ENCODE measurements around the gene TRPT1. TPM values are rescaled to one million over a fixed set of nuclear protein-coding genes. Genes with fewer than 3 reads are reported as not detected.

TRPT1 gene
- total and polyA plus RNA-seq, 9 of the 15 experiments (the other 6 are each of a cell fraction or from before 2014, with no cell fraction given): 4.6 to 41.7 (median 23.1) TPM

DNA sequence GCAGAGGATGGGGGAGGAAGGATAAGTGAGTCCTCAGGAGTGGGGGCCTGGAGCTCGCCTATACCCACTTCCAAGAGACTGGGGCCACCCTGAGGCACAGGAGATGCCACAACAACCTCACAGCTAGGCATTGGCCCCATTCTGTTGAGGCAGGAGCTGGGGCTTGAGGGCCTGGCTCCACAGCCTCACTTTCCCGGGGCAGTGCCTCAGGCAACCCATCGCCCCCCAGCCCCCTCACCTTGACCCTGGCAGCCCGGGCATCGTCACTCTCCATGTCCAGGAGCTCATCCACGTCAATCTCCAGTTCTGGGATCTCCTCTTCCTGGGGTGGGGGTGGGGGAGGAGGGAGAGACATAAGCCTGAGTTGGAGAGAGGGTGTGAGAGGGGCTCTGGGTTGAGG, 19.0 kb upstream of the TRPT1 start:
- WGBS (ENCODE audit: insufficient coverage, low coverage, missing lambda C conversion rate): 25% methylated on average over 5 of the region's 6 CpGs
- intact Hi-C loops (cut with micrococcal nuclease) (loop anchor here (10.0 kb wide), 1 partner anchor 60 kb away; the partner anchor contains the start of genes CATSPERZ and ESRRA), in situ Hi-C loops (cut with MboI) (no loop called here)
- H3K9me1 ChIP-seq (ENCODE audit: control insufficient read depth, insufficient read depth, low read length): no peaks in the 10 kb centered on the region
- POLR2A ChIA-PET: interaction anchor here (0.6 to 7.8 kb wide), 9 partner anchors 8 to 141 kb away, joined by 3 to 58 read pairs (median 5); partner anchors contain the start of genes FERMT3, STIP1 and VEGFB
- peak overlapping the region; percentile 99 for H3K4me2 ChIP-seq (ENCODE audit: insufficient read depth, low read length)
- no peak overlapping the region for H2AFZ ChIP-seq (ENCODE audit: low read depth, low read length)
- TF ChIP-seq, protein P1, sequence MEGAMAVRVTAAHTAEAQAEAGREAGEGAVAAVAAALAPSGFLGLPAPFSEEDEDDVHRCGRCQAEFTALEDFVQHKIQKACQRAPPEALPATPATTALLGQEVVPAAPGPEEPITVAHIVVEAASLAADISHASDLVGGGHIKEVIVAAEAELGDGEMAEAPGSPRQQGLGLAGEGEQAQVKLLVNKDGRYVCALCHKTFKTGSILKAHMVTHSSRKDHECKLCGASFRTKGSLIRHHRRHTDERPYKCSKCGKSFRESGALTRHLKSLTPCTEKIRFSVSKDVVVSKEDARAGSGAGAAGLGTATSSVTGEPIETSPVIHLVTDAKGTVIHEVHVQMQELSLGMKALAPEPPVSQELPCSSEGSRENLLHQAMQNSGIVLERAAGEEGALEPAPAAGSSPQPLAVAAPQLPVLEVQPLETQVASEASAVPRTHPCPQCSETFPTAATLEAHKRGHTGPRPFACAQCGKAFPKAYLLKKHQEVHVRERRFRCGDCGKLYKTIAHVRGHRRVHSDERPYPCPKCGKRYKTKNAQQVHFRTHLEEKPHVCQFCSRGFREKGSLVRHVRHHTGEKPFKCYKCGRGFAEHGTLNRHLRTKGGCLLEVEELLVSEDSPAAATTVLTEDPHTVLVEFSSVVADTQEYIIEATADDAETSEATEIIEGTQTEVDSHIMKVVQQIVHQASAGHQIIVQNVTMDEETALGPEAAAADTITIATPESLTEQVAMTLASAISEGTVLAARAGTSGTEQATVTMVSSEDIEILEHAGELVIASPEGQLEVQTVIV (CRISPR knock-in tag; IDR thresholded peaks at IDR 0.05; ENCODE audit: borderline replicate concordance): no peak
- TF ChIP-seq RBM15 (IDR thresholded peaks at IDR 0.05; ENCODE audit: insufficient read depth, low read length) (no peak), ZBTB7A (IDR thresholded peaks at IDR 0.05; ENCODE audit: borderline replicate concordance, control insufficient read depth, low read depth, low read length) (no peak), ZNF121 (CRISPR knock-in tag; conservative IDR thresholded peaks at IDR 0.05) (no peak), PML (IDR thresholded peaks at IDR 0.05; ENCODE audit: low read length) (0 out of 2 replicates have a peak, but pooled peaks have one; percentile 16), MEF2D (tag; conservative IDR thresholded peaks at IDR 0.05; ENCODE audit: low read depth) (no peak), OTX1 (CRISPR knock-in tag; IDR thresholded peaks at IDR 0.05) (no peak), SUPT5H (IDR thresholded peaks at IDR 0.05) (0 out of 2 replicates have a peak, but pooled peaks have one; percentile 39), POLR2A (conservative IDR thresholded peaks at IDR 0.05) (peak; percentile 40), MYNN (IDR thresholded peaks at IDR 0.05) (0 out of 2 replicates have a peak, but pooled peaks have one; percentile 20), MYNN (CRISPR knock-in tag; IDR thresholded peaks at IDR 0.05) (no peak)
- TF ChIP-seq, protein P2, sequence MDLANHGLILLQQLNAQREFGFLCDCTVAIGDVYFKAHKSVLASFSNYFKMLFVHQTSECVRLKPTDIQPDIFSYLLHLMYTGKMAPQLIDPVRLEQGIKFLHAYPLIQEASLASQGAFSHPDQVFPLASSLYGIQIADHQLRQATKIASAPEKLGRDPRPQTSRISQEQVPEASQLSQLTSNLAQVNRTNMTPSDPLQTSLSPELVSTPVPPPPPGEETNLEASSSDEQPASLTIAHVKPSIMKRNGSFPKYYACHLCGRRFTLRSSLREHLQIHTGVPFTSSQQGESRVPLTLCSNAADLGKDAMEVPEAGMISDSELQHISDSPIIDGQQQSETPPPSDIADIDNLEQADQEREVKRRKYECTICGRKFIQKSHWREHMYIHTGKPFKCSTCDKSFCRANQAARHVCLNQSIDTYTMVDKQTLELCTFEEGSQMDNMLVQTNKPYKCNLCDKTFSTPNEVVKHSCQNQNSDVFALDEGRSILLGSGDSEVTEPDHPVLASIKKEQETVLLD (IDR thresholded peaks at IDR 0.05): no peak
- TF ChIP-seq, protein P3, sequence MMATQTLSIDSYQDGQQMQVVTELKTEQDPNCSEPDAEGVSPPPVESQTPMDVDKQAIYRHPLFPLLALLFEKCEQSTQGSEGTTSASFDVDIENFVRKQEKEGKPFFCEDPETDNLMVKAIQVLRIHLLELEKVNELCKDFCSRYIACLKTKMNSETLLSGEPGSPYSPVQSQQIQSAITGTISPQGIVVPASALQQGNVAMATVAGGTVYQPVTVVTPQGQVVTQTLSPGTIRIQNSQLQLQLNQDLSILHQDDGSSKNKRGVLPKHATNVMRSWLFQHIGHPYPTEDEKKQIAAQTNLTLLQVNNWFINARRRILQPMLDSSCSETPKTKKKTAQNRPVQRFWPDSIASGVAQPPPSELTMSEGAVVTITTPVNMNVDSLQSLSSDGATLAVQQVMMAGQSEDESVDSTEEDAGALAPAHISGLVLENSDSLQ (IDR thresholded peaks at IDR 0.05): 0 out of 2 replicates have a peak, but pooled peaks have one; percentile 7
- TF ChIP-seq, protein P4, sequence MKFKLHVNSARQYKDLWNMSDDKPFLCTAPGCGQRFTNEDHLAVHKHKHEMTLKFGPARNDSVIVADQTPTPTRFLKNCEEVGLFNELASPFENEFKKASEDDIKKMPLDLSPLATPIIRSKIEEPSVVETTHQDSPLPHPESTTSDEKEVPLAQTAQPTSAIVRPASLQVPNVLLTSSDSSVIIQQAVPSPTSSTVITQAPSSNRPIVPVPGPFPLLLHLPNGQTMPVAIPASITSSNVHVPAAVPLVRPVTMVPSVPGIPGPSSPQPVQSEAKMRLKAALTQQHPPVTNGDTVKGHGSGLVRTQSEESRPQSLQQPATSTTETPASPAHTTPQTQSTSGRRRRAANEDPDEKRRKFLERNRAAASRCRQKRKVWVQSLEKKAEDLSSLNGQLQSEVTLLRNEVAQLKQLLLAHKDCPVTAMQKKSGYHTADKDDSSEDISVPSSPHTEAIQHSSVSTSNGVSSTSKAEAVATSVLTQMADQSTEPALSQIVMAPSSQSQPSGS (CRISPR knock-in tag; IDR thresholded peaks at IDR 0.05): no peak
- TF ChIP-seq, protein P5, sequence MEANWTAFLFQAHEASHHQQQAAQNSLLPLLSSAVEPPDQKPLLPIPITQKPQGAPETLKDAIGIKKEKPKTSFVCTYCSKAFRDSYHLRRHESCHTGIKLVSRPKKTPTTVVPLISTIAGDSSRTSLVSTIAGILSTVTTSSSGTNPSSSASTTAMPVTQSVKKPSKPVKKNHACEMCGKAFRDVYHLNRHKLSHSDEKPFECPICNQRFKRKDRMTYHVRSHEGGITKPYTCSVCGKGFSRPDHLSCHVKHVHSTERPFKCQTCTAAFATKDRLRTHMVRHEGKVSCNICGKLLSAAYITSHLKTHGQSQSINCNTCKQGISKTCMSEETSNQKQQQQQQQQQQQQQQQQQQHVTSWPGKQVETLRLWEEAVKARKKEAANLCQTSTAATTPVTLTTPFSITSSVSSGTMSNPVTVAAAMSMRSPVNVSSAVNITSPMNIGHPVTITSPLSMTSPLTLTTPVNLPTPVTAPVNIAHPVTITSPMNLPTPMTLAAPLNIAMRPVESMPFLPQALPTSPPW (CRISPR knock-in tag; IDR thresholded peaks at IDR 0.05): no peak
- 0 out of 2 replicates have a peak, but pooled peaks cover 3% of the 10 kb centered on the region for H4K20me1 ChIP-seq (replicated peaks; ENCODE audit: control insufficient read depth, insufficient read depth, low read length)
- BruUV-seq (replicated peaks): no TSS peak
- peaks cover 39 to 88% of the 10 kb centered on the region in 2 experiments for H3K4me1 ChIP-seq (replicated peaks in 1 of 2; ENCODE audit: control insufficient read depth in 2 of 2, insufficient read depth in 2 of 2, low read length in 2 of 2)
- H3K9me3 ChIP-seq (replicated peaks; ENCODE audit: control insufficient read depth, insufficient read depth, low read depth, low read length): no peaks in the 10 kb centered on the region
- peaks cover 55% of the 10 kb centered on the region for H3K79me2 ChIP-seq (ENCODE audit: control insufficient read depth, insufficient read depth, low read length)
- peak overlapping the region; percentile 98 for H3K4me3 ChIP-seq
- no peak for DNase-seq (ENCODE audit: extremely low read depth in 1 of 4, low spot score in 3 of 4)
- ATAC-seq: no peak
- CTCF ChIA-PET (ENCODE audit: low intra/inter-chr PET ratio): no interaction called here
- peaks cover 42% of the 10 kb centered on the region for H3K36me3 ChIP-seq (ENCODE audit: control insufficient read depth, insufficient read depth, low read length)
- H3K27me3 ChIP-seq (ENCODE audit: control insufficient read depth in 2 of 2, insufficient read depth in 2 of 2, low read length in 2 of 2): no peaks in the 10 kb centered on the region
- FAIRE-seq: no peak
- H3K9ac ChIP-seq (ENCODE audit: insufficient read depth in 1 of 2, low read depth in 2 of 2, low read length in 2 of 2): peak overlapping the region; percentile 95 to 98
- peak overlapping the region; percentile 98; the same call in 2 of the 3 replicates for H3K27ac ChIP-seq (ENCODE audit: extremely low read depth, low read depth, low read length)
